ENCODE measurements around the gene TRIM23.
"Not testable (repeated sequence)": the region's sequence is repeated elsewhere in the genome, so short reads cannot be mapped to it uniquely, and the experiment has no call there.

The TRIM23 gene

GRCh38 chr5:65624025-65624570 lies at the start of gene TRIM23:
TRIM23 (minus strand) TSS chr5:65624333; CDS start chr5:65624274, 59 bp downstream.
- DNase-seq (ENCODE audit: low spot score), result peak; percentile 96

GRCh38 chr5:65672796-65673195 lies 48.7 kb upstream of the TRIM23 start:
- DNase-seq (ENCODE audit: low spot score), result peak; percentile 41

- DNase-seq (ENCODE audit: low spot score), result no peak
Observed at GRCh38 chr5:65668696-65669095, 44.6 kb upstream of the TRIM23 start.

- DNase-seq (ENCODE audit: low spot score), result peak; percentile 32
Observed at GRCh38 chr5:65663804-65664521, 39.8 kb upstream of the TRIM23 start.

- no peak for DNase-seq (ENCODE audit: low spot score)
Observed at GRCh38 chr5:65654713-65655112, 30.6 kb upstream of the TRIM23 start.

GRCh38 chr5:65651144-65651543 lies 27.0 kb upstream of the TRIM23 start:
- no peak for DNase-seq (ENCODE audit: low spot score)

GRCh38 chr5:65647941-65648340 lies 23.8 kb upstream of the TRIM23 start:
- DNase-seq (ENCODE audit: low spot score), result no peak

- no peak for DNase-seq (ENCODE audit: low spot score)
Observed at GRCh38 chr5:65646938-65647337, 22.8 kb upstream of the TRIM23 start.

GRCh38 chr5:65640240-65640639 lies 16.1 kb upstream of the TRIM23 start:
- no peak for DNase-seq (ENCODE audit: low spot score)

GRCh38 chr5:65630981-65631380 lies 6.8 kb upstream of the TRIM23 start:
- DNase-seq (ENCODE audit: low spot score), result no peak

- DNase-seq (ENCODE audit: low spot score), result no peak
Observed at GRCh38 chr5:65625743-65626142, 1.6 kb upstream of the TRIM23 start.

GRCh38 chr5:65624571-65625555 lies 730 bp upstream of the TRIM23 start, which contains the start of the genes SHLD3 and TRAPPC13:
SHLD3 (plus strand) TSS chr5:65625027; CDS start chr5:65629588, 4,561 bp downstream.
TRAPPC13 (plus strand) TSS chr5:65625027; CDS start chr5:65625061, 34 bp downstream.
- DNase-seq (ENCODE audit: low spot score), result peak; percentile 75

GRCh38 chr5:65623482-65623881 lies 651 bp downstream of the TRIM23 start:
- no peak for DNase-seq (ENCODE audit: low spot score)

- not testable (repeated sequence) for DNase-seq (ENCODE audit: low spot score)
Observed at GRCh38 chr5:65621961-65622360, 2.2 kb downstream of the TRIM23 start.

GRCh38 chr5:65620021-65620420 lies 4.1 kb downstream of the TRIM23 start:
- no peak for DNase-seq (ENCODE audit: low spot score)

- DNase-seq (ENCODE audit: low spot score), result no peak
Observed at GRCh38 chr5:65612298-65612907, 11.7 kb downstream of the TRIM23 start.

- DNase-seq (ENCODE audit: low spot score), result no peak
Observed at GRCh38 chr5:65611524-65611923, 12.6 kb downstream of the TRIM23 start.

- not testable (repeated sequence) for DNase-seq (ENCODE audit: low spot score)
Observed at GRCh38 chr5:65601761-65602160, 22.4 kb downstream of the TRIM23 start.

GRCh38 chr5:65588694-65589093 lies 35.4 kb downstream of the TRIM23 start:
- DNase-seq (ENCODE audit: low spot score), result no peak

GRCh38 chr5:65577141-65577540 lies 47.0 kb downstream of the TRIM23 start:
- no peak for DNase-seq (ENCODE audit: low spot score)

GRCh38 chr5:65570598-65571226 lies 53.4 kb downstream of the TRIM23 start:
- DNase-seq (ENCODE audit: low spot score), result no peak

Measured in AG08395 (cell line).